SK-N-DZ (cell line): Measurements from ENCODE around the gene TARBP2.
"Not testable (repeated sequence)": the region's sequence is repeated elsewhere in the genome, so short reads cannot be mapped to it uniquely, and the experiment has no call there.

Source experiments
- DNase-seq: peaks from one replicate; pipeline ENCODE4 v3.0.0-alpha.2; 2015; ENCODE audit warnings: low spot score

Gene TARBP2

DNA sequence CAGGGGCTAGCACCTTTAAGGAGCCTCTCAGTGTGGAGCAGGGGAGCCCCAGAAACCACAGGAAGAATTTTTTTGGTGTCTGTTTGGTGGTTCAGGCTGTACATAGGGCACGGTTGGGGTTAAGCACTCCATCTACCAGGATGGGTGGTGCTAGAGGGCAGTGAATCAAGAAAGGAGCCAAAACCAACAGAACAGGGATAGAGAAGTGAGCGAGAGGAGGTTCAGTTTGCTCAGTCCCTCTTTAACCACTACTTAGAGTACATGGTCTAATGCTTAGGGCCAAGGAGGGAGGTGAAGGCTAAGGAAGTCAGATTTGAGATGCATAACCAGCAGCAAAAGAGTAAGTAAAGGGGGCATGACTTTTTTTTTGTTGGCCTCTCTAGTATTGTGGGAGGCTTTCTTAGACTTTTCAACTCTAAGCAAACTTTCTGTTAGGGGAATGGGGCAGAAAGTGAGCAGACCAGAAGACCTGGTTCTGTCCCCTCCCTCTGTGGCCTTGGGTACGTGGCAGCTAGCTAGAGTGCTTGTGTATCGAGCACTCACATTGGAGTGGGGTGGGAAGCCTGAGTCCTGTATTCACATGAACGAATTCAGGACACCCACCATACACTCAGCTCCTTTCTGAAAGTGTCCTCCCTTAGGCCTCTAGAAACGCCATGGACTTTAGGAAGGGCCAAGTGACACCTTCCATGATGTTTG is 12.8 kb downstream of the TARBP2 start:
- DNase-seq, result no peak

DNA sequence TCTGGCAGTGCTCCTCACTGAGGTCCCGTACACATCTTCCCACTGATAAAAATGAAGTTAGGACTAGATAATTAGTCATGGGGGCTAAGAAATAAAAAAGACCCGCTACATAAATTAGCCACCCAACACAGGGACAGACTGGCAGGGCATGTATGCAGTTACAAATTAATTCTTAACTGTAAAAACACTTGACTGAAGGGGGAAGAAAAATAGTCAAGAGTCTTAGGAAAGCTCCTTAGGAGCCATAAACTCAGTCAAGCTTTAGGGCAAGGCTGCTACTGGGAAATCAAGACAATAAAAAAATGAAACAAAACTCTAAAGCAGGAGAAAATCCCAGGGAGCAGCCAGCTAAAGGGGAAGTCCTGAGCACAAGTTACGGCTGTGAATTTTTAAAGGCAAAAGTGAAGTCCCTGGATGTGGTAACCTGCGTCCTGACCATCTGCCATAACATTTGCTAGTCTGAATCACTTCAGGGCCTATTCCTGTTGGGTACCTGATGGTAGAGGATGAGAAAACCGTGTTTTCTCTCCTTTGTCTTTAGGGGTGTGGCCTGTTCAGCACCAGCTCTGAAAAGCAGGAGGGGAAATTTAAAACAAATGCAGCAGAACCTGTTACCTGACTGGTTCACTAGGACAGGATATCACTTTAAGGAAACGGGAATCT is 13.7 kb downstream of the TARBP2 start:
- no peak for DNase-seq

DNA sequence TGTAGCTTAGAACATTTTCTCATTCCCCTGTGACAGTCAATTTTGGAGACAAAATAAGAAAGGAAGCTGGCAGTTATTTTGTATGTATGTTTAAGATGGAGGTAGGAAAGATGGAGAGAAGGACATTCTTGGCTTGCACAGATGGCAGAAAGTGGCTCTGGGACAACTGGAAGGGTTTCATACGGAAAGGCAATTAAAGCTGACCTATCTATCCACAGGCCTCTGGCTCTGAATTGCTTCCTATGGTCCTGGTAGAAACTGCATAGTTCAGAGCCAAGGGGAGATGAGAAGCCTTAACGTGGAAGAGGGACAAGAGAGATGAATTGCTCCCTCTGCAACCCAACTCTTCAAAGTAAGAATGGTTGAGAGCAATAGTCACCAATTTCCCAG is 14.2 kb downstream of the TARBP2 start:
- DNase-seq, result no peak

DNA sequence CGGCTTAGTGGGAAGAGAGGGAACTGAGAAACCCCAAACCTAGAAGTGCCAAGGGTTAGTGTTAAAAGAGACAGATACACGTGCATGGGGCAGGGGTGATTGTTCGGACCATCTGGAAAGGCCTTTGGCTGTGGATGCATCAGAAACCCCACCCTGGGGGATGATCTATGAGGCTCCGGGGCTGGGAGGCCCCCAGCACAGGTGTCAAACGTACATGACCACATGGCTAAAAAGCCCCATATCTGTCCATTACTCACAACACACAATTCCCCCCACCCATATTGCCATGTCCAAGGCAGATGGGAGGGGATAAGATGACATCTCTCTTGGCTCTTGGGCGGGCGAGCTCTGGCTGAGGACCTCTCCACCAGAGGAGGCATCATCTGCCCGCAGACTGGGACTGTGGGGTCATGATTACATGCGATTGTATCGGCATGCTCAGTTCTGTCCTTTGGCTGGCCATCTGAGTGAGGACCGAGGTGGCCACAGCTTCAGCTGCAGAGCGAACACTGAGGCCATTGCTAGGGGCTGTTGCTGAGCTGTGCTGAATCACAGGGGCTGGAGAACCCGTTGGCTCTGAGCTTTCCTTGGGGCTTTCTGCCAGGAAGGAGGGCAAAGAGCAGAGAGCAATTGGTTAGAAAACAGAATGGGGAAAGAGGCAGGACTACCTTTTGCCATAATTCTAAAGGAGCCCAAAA is 15.8 kb downstream of the TARBP2 start:
- DNase-seq, result no peak

DNA sequence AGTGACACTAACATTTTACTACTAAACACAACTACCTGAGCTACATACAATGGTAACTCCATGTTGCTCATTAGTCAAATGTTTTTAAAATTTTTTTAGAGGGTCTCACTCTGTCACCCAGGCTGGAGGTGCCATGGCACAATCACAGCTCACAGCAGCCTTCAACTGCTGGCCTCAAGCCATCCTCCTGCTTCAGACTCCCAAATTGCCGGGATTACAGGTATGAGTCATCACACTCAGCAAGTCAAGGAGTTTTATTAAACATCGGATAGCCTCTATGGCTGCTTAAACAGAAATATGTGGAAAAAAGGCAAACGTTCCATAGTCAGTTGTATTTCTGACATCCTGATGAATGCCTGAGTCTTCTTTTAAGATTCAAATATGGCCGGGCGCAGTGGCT is 17.3 kb downstream of the TARBP2 start:
- DNase-seq, result no peak

DNA sequence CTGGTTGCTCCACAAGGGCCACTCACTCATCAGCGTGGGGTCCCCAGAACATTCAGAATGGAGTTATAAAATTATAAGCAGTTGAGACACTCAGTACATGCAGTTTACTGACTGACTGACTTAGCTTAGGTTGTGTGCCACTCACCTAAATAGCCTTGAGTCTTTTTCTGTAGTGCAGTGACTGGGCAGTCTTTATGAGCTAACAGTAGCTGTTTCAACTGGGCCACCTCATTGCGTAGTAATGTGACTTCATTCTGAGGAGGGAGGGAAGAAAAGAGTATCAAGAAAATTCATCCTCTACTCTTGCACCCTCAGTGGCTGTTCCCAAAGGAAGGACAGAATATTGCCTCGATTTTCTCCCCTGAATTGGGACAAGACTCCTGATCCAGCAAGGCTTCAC is 22.0 kb downstream of the TARBP2 start:
- no peak for DNase-seq

DNA sequence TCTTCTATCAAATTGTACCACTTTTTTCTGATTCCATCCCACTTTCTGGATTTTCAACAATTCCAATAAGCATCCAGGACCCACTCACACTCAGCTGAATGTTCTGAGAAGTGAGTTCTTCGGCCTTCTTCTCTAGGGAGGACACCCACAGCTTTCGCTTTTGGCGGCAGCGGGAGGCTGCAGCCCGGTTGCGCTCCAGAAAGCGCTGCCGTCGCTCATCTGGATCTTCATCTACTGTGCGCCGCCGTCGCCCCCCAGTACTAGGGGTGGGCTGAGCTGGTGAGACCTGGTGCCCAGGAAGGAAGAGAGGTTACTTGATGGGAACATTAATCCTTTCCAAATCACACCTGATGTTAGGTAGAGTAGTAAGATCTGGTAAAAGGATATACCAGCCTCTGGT is 23.4 kb downstream of the TARBP2 start:
- no peak for DNase-seq

DNA sequence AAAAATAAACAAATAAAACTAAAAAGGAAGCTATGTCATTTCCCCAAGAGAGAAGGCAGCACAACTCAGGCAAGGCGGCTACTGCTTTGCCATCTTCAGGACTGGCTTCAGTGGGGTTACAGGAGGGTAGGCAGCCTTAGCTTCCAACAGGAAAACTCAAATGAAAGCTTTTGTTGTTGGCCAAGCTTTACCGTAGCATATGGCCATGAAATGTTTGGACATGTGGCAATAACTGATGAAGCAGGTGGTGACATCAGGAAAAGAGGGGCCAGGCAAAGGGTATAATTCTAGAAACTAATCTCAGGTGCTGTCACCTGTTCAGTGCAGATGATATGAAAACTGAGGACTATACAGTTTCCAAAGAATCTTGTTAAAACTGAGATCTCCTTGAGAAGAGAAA is 29.0 kb downstream of the TARBP2 start:
- DNase-seq, result no peak

DNA sequence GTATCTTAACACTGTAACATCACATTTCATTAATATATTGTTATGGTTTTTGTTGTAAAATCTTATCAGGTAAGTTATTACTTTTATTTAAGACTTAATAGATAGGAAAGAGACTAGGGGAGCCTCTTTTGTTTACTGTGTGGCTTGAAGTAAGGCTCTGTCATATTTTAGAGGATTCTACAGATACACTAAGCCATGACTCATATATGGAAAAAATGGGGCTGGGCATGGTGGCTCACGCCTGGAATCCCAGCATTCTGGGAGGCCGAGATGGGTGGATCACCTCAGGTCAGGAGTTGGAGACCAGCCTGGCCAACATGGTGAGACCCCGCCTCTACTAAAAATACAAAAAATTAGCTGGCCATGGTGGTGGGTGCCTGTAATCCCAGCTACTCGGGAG is 29.8 kb downstream of the TARBP2 start:
- no peak for DNase-seq

DNA sequence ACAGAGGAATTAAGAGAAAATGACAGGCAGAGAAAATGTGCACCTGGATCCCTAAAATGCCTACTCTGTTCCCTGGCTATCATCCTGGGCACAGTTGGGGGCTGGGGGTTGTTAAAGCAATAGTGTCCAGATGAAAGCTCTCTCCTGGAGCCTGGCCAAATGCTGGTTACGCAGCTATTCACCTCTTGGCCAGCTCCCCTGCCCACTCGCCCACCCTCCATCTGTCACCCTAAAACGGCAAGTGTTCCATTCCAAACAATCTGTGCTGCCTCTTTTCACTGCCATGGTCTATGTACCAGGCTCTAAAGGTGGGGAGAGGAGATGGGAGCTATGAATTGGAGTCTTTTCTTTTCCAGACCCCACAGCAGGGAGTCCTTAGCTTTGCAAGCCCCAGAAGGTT is 30.9 kb downstream of the TARBP2 start:
- DNase-seq, result no peak

DNA sequence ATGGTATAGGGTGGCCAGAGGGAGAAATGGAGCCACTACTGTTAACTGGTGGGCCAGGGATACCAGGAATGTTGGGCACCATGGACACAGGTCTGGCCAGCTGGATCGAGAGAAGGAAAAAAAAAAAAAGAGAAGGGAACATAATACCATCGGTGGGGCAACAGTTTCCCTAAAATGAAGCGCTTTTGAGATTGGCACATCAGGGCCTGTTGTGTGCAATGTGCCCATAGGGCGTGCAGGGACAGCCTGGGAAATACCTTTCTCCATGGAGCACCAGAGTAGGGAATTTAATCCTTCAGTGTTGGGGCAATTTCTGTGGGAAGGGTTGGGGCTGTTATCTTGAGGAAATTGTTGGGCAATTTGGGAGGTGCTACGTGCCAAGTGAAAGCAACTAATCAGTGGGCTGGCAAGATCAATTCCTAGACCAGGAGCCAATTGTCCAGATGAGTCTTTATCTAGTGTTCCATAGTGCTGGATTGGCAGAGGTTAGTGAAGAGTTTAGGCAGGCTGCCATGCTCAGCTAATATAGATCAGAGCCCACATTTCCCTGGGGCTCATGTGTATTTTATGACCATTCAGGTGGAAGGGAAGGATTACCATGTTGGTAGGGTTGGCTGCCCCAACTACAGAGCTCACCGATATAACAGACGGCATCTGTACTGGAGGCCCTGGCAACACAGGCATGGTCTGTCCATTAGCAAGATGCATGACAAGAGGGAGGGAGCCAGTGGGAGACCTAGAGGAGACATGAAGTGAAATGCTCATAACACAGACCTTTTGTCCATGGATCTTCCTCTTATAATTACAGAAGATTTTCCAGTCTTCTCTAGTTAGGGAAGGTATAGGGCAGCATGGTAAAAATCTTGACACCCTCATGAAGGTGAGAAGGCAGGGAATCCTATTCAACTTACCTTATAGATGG is 31.7 kb downstream of the TARBP2 start:
- no peak for DNase-seq

DNA sequence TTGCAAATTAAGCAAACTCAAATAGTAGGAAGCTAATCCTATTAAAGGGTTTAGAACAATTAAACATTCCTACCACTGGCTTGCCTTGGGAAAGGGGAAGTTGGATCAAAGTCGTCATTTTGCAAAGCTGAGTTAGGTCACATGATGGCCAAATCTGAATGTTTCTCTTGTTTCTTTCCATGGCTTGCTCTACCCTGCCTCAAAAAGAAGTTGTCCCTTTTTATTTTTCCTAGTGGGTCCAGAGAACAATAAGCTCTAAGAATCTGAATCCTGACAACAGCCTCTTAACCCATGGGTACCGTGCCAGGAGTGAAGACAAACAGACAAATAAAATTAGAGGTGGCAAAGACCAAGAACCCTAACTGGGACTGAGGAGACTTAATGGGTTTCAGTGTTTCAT is 32.4 kb downstream of the TARBP2 start:
- no peak for DNase-seq

DNA sequence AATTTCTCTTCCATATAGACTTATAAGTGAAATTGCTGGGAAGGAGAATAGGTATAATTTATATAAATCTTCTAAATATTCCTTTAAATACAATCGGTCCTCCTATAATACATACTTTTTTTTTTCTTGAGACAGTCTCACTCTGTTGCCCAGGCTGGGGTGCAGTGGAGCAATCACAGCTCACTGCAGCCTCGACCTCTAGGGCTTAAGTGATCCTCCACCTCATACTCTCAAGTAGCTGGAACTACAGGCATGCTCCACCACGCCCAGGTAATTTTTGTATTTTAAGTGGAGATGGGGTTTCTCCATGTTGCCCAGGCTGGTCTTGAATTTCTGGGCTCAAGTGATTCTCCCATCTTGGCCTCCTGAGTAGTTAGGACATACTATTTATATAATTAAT is 35.9 kb downstream of the TARBP2 start:
- no peak for DNase-seq

DNA sequence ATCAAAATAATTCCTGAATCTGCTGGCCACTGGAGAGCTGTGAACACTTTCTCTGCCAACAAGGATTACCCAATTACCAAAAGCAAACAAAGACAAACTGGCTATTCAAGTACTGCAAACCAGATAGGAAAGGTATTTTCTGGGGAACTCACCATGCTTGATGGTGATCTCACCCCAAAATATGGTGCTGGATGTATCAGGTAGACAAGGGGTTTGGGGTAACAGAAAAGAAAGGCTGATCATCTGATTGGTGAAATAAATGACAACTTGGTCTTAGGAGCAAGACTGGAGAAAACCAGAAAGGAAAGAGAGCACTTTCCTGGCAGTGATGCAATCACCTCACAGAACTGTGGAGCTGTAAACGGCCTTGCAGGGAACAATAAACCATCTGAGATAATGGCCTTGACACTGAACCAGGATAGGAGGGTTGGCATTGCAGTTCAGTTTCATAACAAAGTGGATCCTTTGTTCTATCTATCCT is 37.2 kb downstream of the TARBP2 start:
- no peak for DNase-seq

DNA sequence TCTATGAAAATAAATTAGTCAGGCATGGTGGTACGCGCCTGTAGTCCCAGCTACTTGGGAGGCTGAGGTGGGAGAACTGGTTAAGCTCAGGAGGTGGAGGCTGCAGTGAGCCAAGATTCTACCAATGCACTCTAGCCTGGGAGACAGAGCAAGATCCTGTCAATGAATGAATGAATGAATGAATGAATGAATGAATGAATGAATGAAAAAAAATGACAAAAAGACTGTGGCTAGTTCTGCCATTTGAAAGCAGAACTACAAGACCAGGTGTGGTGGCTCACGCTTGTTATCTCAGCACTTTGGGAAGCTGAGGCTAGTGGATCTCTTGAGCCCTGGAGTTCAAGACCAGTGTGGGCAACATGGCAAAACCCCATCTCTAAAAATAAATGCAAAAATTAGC is 38.4 kb downstream of the TARBP2 start:
- DNase-seq, result no peak

DNA sequence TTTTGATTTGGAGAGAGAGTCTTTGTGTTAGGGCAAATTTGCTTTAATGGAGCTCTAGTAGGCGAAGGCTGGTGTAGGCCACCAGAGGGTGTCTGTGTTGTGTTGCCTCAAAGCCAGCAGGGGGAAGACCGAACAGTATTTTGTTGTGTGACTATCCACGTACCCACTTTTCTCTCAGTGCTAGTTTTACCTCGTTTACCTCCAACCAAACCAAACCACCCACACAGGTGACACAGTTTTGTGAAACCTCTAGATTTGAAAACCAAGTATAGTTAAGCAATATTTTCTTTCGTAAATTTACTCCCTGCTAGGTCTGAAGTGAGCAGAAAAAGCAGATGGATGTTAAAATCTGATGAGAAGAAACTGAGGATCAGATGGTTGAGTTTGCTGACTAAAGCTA is 42.5 kb downstream of the TARBP2 start:
- DNase-seq, result peak; percentile 39

DNA sequence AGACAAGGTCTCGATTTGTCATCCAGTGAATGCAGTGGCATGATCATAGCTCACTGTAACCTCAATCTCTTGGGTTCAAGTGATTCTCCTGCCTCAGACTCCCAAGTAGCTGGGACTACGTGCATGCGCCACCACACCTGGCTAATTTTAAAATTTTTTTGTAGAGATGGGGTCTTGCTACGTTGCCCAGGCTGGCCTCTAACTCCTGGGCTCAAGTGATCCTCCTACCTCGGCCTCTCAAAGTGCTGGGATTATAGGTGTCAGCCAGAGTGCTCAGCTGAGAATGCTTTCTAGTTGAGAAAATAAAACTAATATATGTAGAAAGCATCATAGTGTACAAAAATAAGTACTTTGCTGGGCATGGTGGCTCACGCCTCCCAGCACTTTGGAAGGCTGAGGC is 47.3 kb downstream of the TARBP2 start:
- not testable (repeated sequence) for DNase-seq

DNA sequence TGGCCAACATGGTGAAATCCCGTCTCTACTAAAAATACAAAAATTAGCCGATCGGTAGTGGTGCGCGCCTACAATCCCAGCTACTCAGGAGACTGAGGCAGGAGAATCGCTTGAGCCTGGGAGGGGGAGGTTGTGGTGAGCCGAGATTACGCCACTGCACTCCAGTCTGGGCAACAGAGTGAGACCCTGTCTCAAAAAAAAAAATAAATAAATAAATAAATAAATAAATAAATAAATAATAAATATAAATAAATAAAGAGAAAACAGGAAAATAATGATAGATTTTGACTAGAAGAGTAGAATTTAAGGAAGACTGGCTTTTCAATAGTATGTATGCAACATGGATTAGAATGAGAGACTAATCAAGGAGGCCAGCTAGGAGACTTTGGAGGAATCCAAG is 49.0 kb downstream of the TARBP2 start:
- not testable (repeated sequence) for DNase-seq

DNA sequence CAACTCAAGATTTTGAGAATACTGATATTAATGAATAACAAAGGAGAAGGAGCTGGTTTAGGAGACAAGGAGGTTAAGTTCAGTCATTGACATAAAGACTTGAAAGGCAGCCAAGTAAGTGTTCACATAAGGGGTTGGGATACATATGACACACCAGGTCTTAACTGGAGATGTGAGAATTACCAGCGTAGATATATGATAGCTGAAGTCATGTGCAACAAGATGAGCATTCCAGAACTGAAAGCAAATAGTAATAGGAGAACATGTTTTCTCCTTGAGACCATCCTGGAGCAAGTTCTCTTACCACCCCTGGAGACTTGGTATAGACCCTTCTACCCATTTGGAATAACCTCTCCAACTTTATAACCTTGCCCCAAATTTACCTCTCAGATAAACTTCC is 49.5 kb downstream of the TARBP2 start:
- DNase-seq, result no peak

DNA sequence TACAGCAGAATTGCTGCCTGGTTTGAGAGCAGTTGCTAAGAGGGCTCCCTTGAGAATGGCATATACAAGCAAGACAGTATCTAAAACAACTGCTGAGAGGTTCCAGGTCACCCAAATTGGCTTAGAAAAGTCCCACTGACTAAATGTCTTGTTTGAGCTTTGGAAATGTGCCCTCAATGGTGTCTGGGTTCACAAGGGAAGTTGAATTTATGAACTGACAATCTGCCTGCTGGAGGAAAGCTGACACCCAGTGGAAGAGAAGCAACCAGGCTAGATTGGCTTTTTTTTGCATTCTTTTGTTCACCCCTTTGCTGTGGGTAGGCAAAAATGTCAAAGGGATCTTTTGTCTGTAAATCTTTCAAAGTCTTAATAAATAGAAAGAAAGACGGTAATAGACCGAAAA is 50.8 kb downstream of the TARBP2 start:
- DNase-seq, result no peak

DNA sequence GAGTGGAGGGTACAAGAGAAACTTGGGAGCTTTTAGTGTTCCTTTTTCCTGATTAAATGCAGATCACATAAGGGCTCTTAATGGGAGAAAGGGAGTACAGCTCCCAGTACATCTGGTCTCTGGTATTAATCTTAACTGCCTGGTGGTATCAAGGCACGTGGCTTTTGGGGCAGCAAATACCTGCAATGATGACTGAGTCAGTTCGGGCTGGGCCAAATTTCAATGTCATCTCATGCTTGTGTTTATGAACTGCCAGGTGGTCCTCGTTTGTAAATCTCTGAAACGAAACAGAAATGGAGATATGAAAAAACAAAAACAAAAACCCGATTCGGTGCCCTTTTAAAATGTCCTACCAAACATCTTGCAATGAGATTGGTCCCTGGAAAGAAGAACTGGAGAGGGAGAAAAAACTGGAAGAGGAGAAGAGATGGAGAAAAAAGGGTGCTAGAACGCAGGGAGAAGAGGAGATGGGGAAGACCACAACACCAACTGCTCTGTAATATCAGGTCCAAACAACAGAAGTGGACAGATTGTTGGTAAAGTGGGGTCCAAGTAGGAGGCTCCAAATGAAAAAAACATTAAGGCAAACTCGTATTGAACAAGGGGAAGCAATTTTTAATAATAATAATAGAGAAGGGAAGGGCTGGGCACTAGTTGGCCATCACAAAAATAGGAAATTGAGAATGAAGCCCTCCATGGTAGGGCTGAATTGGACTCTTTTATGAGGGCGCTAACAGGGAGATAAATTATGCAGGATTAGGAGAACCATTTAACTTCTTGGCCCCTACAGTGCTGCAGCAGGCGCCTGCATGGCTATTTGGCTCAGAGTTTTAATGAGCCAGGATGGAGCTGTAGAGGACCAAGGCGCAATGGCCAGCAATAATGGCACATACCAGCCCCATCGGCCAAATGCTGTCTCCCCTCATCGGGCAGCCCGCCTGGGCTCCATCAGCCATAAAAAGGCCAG is 51.6 kb downstream of the TARBP2 start:
- DNase-seq, result no peak
